Testis (tissue), 2 donors: Measurements from ENCODE around the gene COPS7A.

Experiments used
- CTCF ChIP-seq, 3 experiments: fragments of 450-650 bp in 2 of 3; fragments of 200-600 bp in 1 of 3; sonication (generic) in 1 of 3; IDR thresholded peaks; one replicate each; pipeline ENCODE4 v1.5.1; 2016 to 2019; ENCODE audit warnings: antibody characterized with exemption in 3 of 3, mild to moderate bottlenecking in 2 of 3, moderate library complexity in 1 of 3
- POLR2A ChIP-seq: fragments of 450-650 bp; IDR thresholded peaks from one replicate; pipeline ENCODE4 v1.6.1; 2017; ENCODE audit warnings: antibody characterized with exemption, mild to moderate bottlenecking, moderate library complexity

GRCh38 chr12:6685814-6686213, 38.0 kb upstream of the COPS7A start:
- TF ChIP-seq CTCF (IDR thresholded peaks at IDR 0.05) (no peak), POLR2A (no peak)
